ENCODE data around the gene DGLUCY.
"Not testable (repeated sequence)": the region's sequence is repeated elsewhere in the genome, so short reads cannot be mapped to it uniquely, and the experiment has no call there.

Gene DGLUCY

DNA sequence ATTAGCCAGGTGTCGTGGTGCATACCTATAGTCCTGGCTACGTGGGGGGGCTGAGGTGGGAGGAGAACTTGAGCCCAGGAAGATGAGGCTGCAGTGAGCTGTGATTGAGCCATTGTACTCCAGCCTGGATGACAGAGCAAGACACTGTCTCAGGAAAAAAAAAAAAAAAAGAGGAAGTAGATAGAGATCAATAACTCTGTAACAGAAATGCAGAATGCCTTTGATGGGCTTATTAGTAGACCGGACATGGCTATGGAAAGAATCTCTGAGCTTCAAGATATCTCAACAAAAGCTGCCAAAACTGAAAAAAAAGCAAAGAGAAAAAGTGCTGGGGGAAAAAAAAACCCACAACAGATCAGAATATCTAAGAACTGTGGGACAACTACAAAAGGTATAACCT lies 93.1 kb downstream of the DGLUCY start:
- DNase-seq (ENCODE audit: low read depth) = no peak

- DNase-seq (ENCODE audit: low read depth) = no peak
These were observed 97.1 kb downstream of the DGLUCY start for GRCh38 chr14:91211017-91211416.

DNA sequence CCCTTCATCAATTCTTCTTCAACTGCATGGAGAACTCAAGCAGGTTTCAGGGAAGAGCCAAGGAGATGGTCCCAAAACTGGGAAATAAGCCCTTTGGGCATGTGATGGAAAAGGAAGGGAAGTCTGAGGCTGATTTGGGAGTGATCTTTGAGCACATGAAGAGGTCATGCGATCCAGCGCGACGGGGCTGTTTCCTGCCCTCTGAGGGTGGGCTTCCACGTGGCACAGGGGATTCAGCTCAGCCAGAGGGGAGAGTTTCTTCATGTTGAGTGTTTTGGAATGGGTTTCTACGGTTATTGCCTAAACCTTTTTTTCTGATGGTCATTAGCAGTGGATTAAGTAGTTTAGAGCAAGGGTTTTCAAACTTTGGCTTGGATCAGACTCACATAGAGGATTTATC lies 100.4 kb downstream of the DGLUCY start:
- DNase-seq (ENCODE audit: low read depth) = no peak

DNA sequence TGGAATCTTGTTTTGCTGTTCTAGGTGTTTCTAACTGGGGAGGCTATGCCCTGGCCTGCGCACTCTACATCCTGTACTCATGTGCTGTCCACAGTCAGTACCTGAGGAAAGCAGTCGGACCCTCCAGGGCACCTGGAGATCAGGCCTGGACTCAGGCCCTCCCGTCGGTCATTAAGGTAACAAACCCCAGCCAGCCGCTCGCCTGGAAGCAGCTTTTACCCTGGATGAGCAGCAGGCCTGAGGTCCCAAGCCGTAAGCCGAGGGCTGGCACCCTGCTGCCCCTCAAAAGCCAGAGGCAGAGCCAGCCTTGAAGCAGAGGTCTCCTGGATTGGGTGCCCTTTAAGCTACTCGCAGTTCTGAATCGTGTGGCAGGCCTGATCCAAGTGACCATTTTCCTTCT lies 101.5 kb downstream of the DGLUCY start:
- DNase-seq (ENCODE audit: low read depth) = no peak

- no peak for DNase-seq (ENCODE audit: low read depth)
These were observed 102.9 kb downstream of the DGLUCY start for GRCh38 chr14:91216731-91217226.

DNA sequence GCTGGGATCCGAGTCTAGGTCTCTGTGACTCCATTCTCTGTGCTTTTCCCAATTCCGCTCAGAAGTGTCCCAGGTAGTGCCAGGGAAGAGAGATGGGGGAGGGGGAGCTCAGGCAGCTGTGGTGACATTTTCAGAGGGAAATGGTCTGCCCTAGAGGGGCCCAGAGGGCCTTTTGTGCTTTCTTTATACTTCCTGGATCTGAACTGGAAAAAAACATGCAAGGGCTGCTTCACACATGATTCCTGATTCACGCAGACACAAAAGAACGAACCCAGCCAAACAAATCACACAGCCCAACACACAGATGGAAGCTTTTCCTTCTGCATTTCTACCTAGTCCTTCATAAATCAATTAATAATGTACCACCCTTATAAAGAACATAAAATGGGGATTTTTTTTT lies 104.1 kb downstream of the DGLUCY start:
- DNase-seq (ENCODE audit: low read depth) = no peak

DNA sequence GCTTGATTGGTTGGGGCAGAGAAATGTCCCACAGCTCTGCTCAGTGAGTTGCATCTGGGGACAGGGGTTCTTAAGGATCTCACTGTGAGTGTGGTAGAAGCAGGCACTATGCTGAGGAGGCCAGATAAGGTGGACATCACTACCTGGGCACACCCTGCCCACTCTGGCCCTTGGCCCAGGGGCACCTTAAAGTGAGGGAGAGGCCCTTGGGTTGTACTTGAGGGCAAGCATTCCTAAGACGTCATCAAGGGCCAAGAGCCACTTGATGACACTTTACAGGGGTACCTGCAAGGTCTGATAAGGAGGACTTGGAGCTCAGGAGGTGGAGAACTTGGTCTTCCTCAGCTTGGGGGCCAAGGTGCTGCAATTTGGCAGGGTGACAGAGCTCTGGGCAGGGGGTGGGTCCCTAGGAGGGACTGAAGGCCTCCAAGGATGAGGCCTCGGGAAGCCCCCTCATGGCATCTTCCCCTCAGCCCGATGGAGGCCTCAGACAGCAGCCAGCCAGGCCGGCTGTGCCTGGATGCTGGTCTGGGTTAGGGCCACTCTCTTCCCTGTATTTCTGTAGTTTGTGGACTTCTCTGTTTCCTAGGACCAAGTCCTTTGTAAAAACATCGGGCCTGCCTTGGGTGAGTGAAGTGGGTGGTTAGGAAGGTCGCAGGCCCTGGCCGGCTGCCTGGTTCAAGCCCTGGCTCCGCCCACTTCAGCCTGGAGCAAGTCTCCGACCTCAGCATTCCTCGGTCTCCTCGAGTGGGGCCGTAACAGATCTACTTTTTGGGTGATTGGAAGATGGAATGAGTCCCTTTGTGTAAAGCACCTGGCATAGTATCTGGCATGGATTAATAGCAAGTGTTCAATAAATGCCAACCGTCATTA lies 105.9 kb downstream of the DGLUCY start:
- no peak for DNase-seq (ENCODE audit: low read depth)

GRCh38 chr14:91220581-91221000 lies 106.7 kb downstream of the DGLUCY start:
- no peak for DNase-seq (ENCODE audit: low read depth)

DNA sequence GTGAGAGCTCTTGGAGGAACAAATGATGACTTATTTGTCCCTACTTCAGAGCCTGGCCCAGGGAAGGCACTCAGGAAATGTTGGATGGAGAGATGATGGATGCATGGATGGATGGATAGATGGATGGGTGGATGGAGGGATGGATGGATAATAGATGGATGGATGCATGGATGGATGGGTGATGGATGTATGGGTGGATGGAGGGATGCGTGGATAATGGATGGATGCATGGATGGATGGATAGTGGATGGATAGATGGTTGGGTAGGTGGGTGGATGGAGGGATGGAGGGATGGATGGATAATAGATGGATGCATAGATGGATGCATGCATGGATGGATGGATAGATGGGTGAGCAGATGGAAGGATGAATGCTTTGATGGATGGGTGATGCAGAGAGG lies 107.4 kb downstream of the DGLUCY start:
- no peak for DNase-seq (ENCODE audit: low read depth)

GRCh38 chr14:91223028-91223783 lies 109.3 kb downstream of the DGLUCY start:
- DNase-seq (ENCODE audit: low read depth) = peak; percentile 41

DNA sequence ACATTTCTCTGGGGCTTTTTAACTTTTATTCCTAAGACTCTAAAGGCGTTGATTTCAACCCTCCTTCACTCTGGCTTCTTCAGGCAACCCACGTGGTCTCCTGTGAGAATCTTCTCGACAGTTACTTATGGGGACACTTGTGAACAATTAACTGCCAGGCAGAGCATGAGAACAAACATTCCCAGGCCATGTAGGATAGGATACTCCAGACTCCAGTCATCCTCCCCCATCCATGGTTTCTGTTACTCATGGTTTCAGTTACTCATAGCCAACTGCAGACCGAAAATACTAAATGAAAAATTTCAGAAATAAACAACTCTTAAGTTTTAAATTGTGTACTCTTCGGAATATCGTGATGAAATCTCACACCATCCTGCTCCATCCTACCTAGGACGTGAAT lies 111.2 kb downstream of the DGLUCY start:
- DNase-seq (ENCODE audit: low read depth) = peak; percentile 78

DNA sequence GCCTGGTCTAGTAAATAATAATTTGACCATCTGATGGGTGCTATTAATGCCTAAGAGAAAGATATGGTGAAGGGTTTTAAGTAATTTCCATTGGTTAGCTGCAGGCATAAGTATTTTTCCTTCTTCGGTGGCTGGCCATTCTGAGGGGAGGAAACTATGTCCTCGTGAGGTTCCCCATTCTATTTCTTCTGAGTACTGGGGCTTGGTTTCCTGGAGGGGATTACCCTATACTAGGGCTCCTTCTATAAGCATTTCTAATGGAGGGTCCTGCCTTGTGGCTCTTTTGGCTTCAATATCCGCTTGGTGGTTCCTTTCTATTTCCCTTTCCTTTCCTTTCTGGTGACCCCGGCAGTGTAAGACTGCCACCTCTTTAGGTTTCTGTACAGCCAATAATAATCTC lies 112.5 kb downstream of the DGLUCY start:
- DNase-seq (ENCODE audit: low read depth) = not testable (repeated sequence)

- no peak for DNase-seq (ENCODE audit: low read depth)
These were observed 113.3 kb downstream of the DGLUCY start for GRCh38 chr14:91227183-91227628.

DNA sequence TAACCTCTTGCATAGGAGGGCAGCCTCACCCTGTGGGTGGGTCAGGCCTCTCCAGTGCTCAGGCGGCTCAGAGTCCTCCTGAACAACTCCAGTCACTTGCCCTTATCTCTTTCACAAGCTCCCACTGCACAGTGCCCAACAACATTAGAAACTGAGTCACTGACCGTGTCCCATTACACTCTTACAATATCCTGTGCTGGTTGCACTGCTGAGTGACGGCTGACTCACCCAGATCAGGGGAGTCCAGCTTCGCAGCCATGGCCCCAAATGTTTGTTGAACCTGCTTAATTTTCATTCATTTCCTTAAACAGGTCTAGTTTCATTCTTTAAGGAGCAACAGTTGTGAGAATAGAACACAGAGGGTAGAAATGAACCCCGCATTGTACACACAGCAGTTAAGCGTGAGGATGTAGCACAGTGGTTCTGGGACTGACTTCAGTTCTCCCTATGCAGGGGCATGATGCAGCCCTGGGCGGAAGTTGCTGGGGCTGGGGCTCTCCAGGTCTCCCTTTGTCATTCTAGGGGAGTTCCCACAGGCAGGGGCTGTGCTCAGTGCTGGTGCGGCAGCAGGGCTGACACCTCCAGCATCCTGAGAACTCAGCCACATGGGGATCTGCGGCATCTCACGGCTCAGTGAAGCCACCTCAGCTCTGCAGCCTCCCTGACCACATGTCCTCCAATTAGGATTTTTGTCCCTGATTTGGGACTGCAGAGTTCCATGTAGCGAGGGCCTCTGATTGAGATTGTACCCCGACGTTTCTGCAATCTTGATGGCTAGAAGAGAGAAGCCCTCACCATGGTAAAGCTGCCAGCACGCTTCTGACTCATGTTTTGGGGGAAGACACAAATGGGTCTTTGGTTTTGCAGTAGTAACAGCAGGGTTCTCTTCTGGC lies 114.5 kb downstream of the DGLUCY start:
- peak; percentile 87 for DNase-seq (ENCODE audit: low read depth)

DNA sequence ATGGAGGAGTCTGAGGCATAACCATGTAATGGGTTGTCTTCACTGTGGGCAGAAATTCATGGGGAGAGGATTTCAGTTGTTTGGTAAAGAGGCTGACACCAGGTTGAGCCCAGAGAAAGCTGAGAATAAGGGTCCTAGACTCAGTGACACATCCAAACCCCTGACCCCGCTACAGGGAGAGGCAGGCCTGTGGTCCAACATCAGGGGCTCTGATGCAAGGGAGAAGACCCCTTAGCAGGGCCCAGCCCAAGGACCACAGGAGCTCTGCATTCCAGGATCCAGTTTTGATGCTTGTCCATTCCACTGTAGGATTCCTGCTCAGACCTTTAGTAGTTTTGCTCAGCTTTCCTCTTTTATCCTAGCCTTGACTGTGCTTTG lies 115.1 kb downstream of the DGLUCY start:
- no peak for DNase-seq (ENCODE audit: low read depth)

- DNase-seq (ENCODE audit: low read depth) = peak; percentile 96
These were observed 115.9 kb downstream of the DGLUCY start for GRCh38 chr14:91229743-91230200.

GRCh38 chr14:91230397-91231035 lies 116.6 kb downstream of the DGLUCY start:
- peak; percentile 81 for DNase-seq (ENCODE audit: low read depth)

- peak; percentile 82 for DNase-seq (ENCODE audit: low read depth)
These were observed 117.6 kb downstream of the DGLUCY start for GRCh38 chr14:91231446-91231845.

GRCh38 chr14:91232052-91232451 lies 118.2 kb downstream of the DGLUCY start:
- no peak for DNase-seq (ENCODE audit: low read depth)

- DNase-seq (ENCODE audit: low read depth) = no peak
These were observed 118.7 kb downstream of the DGLUCY start for GRCh38 chr14:91232603-91233002.
